Activated CD8-positive, alpha-beta T cell treated with anti-CD3 and anti-CD28 coated beads for 36 hours (primary cell): ENCODE results near the gene GFPT2. TPM values are rescaled to one million over a fixed set of nuclear protein-coding genes. Genes with fewer than 3 reads are reported as not detected.

Experiments used
- ATAC-seq: fragments of 200-7000 bp; cut with Tn5 transposase; one replicate; pipeline ENCODE4 v1.10.0; 2021; ENCODE audit warnings: mild to moderate bottlenecking, moderate library complexity
- CTCF ChIA-PET: fragments of 350-600 bp; sonication (Branson Sonifier 250); formaldehyde crosslinking; loops from one replicate; lab custom pipeline; 2021; ENCODE audit warnings: antibody characterized with exemption; lab: Charles Lee
- POLR2A ChIA-PET: fragments of 350-600 bp; sonication (Branson Sonifier 250); formaldehyde crosslinking; loops from one replicate; lab custom pipeline; 2021; ENCODE audit warnings: antibody characterized with exemption; lab: Charles Lee
- DNase-seq: peaks from one replicate; pipeline ENCODE4 v3.0.0-alpha.2; 2020
- H3K27ac Mint-ChIP-seq: one replicate; pipeline ENCODE4 v1.8.0; 2021; ENCODE audit warnings: mild to moderate bottlenecking, mixed read lengths
- H3K27me3 Mint-ChIP-seq: one replicate; pipeline ENCODE4 v1.8.0; 2021; ENCODE audit warnings: mixed read lengths
- H3K36me3 Mint-ChIP-seq: one replicate; pipeline ENCODE4 v1.8.0; 2021; ENCODE audit warnings: low read depth, mixed read lengths
- H3K4me1 Mint-ChIP-seq: one replicate; pipeline ENCODE4 v1.8.0; 2021; ENCODE audit warnings: low read depth, mixed read lengths
- H3K4me3 Mint-ChIP-seq: one replicate; pipeline ENCODE4 v1.8.0; 2021; ENCODE audit warnings: mild to moderate bottlenecking, moderate library complexity, mixed read lengths
- H3K9me3 Mint-ChIP-seq: one replicate; pipeline ENCODE4 v1.8.0; 2021; ENCODE audit warnings: mixed read lengths
- intact Hi-C: fragments of 100-400 bp; cut with micrococcal nuclease; formaldehyde crosslinking; loops from one replicate; pipeline ENCODE4 v1.10.0; 2022
- total RNA-seq, 2 experiments: library from RNA; stranded (reverse); gene quantifications; one replicate each; pipeline ENCODE4 v1.2.3, GENCODE V29; 2021
- TF ChIP-seq, protein P1 (sequence below): fragments of 200-600 bp; IDR thresholded peaks from one replicate; pipeline ENCODE4 v1.8.0; 2022; ENCODE audit warnings: antibody characterized with exemption, mild to moderate bottlenecking

Gene GFPT2
- total RNA-seq, 2 experiments from 2014 or later = not detected

DNA sequence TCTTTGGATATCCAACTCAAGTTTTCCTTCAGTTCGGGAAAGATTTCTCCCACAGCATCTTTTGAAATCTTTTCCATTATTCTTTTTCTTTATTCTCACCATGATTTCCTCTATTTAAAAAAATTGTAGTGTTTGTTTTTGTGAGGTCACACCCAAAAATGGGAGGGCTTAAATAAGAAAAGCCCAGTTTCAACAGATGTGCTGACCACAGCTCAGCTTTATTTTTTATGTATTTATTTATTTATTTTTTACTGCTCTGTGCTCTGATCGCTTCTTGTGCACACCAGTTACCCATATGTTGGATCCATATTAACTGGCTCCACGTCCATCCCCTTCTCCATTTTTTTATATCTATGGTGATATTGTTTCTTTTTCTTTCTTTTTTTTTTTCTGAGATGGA is 20.3 kb downstream of the GFPT2 start:
- H3K27ac Mint-ChIP-seq = no peak overlapping the region
- H3K27me3 Mint-ChIP-seq = peaks cover 16% of the 10 kb centered on the region
- intact Hi-C loops = no loop called here
- ChIA-PET POLR2A (no interaction called here), CTCF (interaction anchor here (2.8 kb wide), 1 partner anchor 18 kb away, joined by 15 read pairs; no protein-coding TSS in a partner anchor)
- no peak overlapping the region for H3K4me3 Mint-ChIP-seq
- no peak for DNase-seq
- H3K9me3 Mint-ChIP-seq = no peaks in the 10 kb centered on the region
- TF ChIP-seq, protein P1, sequence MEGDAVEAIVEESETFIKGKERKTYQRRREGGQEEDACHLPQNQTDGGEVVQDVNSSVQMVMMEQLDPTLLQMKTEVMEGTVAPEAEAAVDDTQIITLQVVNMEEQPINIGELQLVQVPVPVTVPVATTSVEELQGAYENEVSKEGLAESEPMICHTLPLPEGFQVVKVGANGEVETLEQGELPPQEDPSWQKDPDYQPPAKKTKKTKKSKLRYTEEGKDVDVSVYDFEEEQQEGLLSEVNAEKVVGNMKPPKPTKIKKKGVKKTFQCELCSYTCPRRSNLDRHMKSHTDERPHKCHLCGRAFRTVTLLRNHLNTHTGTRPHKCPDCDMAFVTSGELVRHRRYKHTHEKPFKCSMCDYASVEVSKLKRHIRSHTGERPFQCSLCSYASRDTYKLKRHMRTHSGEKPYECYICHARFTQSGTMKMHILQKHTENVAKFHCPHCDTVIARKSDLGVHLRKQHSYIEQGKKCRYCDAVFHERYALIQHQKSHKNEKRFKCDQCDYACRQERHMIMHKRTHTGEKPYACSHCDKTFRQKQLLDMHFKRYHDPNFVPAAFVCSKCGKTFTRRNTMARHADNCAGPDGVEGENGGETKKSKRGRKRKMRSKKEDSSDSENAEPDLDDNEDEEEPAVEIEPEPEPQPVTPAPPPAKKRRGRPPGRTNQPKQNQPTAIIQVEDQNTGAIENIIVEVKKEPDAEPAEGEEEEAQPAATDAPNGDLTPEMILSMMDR = no peak
- H3K4me1 Mint-ChIP-seq = peaks cover 2% of the 10 kb centered on the region
- no peak for ATAC-seq
- no peaks in the 10 kb centered on the region for H3K36me3 Mint-ChIP-seq

DNA sequence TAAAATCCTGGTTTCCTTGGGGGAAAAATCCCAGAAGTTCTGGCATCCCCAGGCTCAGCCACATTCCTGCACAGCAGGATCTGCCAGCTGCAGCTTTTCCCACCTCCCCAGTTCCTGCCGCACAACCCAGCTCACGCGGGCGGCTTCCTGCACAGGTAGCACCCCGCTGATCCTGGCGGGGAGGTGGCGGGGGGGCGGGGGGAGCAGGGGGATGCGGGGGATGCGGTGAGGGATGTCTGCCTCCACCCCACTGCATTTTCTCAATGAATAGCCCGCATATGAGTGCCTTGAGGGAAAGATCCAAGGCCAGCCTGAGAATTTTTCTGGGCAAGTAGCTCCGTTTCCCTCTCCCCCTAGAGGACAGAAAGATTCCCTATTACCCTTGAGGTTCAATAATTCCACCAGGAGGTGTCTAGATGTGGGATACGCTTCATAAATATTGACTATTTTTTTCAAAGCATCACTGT is 21.1 kb downstream of the GFPT2 start:
- DNase-seq = no peak
- TF ChIP-seq, protein P1 = no peak
- H3K36me3 Mint-ChIP-seq = no peaks in the 10 kb centered on the region
- CTCF ChIA-PET = interaction anchor here (1.1 to 2.8 kb wide), 2 partner anchors 17 to 39 kb away, joined by 3 to 15 read pairs; no protein-coding TSS in a partner anchor
- H3K4me3 Mint-ChIP-seq = no peak overlapping the region
- intact Hi-C loops = no loop called here
- no peak overlapping the region for H3K27ac Mint-ChIP-seq
- POLR2A ChIA-PET = no interaction called here
- H3K4me1 Mint-ChIP-seq = peaks cover 2% of the 10 kb centered on the region
- no peak for ATAC-seq
- no peaks in the 10 kb centered on the region for H3K9me3 Mint-ChIP-seq
- H3K27me3 Mint-ChIP-seq = peaks cover 16% of the 10 kb centered on the region

DNA sequence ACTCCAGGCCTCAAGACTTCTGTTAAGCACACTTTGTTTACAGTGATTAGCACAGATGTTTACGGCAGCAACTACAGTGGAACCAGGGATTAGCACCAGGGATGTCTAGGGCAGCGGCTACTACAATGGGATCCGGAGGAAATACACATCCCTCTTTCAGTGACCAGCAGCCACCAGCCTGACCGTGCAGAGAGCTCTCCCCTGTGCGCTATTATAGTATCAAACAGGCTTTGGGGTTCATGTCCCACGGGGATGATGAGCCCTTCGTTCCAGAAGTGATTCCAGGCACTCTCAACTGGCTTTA is 21.5 kb downstream of the GFPT2 start:
- Mint-ChIP-seq H3K9me3 (no peaks in the 10 kb centered on the region), H3K4me3 (no peak overlapping the region), H3K27ac (no peak overlapping the region), H3K27me3 (peaks cover 16% of the 10 kb centered on the region), H3K36me3 (no peaks in the 10 kb centered on the region), H3K4me1 (peaks cover 2% of the 10 kb centered on the region)
- TF ChIP-seq, protein P1 = no peak
- ChIA-PET POLR2A (interaction anchor here (1.0 kb wide), 1 partner anchor 37 kb away, joined by 3 read pairs; no protein-coding TSS in a partner anchor), CTCF (interaction anchor here (0.7 to 2.8 kb wide), 4 partner anchors 16 to 908 kb away, joined by 3 to 15 read pairs (median 3); partner anchors contain the start of gene RASGEF1C)
- DNase-seq (no peak), ATAC-seq (no peak)
- intact Hi-C loops = no loop called here

DNA sequence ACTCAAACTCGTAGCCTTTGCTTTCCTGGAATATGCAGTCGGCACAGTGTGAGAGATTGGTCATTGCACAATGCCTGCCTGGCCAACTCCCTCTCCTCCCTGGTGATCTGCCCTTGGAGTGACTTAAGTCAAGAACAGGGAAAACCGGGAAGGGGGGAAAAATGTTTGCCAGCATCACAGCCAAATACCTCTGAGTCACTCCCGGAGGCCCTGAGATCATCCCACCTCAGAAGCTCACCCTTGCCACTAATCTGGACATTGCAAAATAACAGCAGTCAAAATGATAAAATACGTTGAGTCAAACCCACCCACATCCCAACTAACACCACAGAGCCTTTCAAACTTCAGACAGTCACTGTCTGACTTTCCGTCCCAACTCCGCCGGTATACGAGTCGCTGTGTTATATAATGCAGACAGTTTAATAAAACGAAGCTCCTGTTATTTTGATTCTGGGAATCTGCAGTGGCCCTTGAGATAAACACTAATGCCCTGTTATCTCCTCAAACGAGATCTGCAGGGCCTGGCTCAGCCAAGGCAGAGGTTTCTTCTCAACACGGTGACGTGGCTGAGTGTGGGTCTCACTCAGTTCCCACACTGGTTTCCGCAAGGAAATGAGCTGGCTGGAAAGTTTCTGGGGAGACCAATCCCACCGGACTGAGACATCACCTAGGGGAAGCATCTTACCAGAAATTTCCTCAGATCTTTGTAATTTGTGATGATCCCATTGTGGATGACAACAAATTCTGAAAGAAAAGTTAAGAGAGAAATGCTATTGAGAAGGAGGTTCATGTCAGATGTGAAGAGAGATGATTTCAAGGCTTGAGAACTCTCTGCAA is 22.1 kb downstream of the GFPT2 start:
- TF ChIP-seq, protein P1 = no peak
- CTCF ChIA-PET = interaction anchor here (0.7 to 2.8 kb wide), 6 partner anchors 12 to 908 kb away, joined by 3 to 15 read pairs (median 3); partner anchors contain the start of gene RASGEF1C

DNA sequence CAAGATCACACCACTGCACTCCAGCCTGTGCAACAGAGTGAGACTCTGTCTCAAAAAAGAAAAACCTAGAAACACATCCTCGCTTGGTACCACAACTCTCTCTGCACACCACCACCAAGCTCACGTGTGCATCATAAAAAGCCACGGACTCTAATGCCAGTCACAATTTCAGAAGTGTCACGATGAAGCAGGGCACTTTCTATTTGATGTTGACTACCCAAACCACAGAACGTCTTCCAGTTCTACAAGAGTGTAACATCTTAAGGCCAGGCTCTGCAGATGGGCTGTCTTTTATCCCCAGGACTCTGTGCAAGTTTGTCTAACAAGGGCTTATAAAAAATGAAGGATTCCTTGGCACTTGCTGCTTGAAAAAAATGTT is 22.9 kb downstream of the GFPT2 start:
- Mint-ChIP-seq H3K4me3 (no peak overlapping the region), H3K9me3 (no peaks in the 10 kb centered on the region), H3K27ac (no peak overlapping the region), H3K4me1 (peaks cover 2% of the 10 kb centered on the region), H3K27me3 (peaks cover 16% of the 10 kb centered on the region), H3K36me3 (no peaks in the 10 kb centered on the region)
- DNase-seq (no peak), ATAC-seq (no peak)
- TF ChIP-seq, protein P1 = no peak
- ChIA-PET CTCF (interaction anchor here (0.8 to 3.2 kb wide), 3 partner anchors 13 to 130 kb away, joined by 3 to 43 read pairs (median 5); no protein-coding TSS in a partner anchor), POLR2A (no interaction called here)
- intact Hi-C loops = no loop called here

More for the DNA sequence above, 22.1 kb downstream of the GFPT2 start:
- Mint-ChIP-seq H3K4me1 (peaks cover 2% of the 10 kb centered on the region), H3K27me3 (peaks cover 16% of the 10 kb centered on the region), H3K36me3 (no peaks in the 10 kb centered on the region), H3K27ac (no peak overlapping the region), H3K9me3 (no peaks in the 10 kb centered on the region), H3K4me3 (no peak overlapping the region)
- DNase-seq = no peak
- POLR2A ChIA-PET = interaction anchor here (1.0 kb wide), 1 partner anchor 38 kb away, joined by 3 read pairs; no protein-coding TSS in a partner anchor
- no peak for ATAC-seq
- intact Hi-C loops = no loop called here
